ENCODE results near the gene B4GALT2.

B4GALT2 gene

DNA sequence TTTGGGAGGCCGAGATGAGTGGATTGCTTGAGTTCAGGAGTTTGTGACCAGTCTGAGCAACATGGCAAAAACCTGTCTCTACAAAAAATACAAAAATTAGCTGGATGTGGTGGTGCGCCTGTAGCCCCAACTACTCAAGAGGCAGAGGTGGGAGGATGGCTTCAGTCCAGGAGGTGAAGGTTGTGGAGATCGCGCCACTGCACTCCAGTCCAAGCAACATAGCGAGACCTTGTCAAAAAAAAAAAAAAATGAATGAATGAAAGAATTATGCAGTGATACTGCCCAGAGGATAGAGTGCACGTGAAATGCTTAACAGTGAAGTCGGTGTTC, 9.6 kb upstream of the B4GALT2 start:
- H3K27ac ChIP-seq (ENCODE audit: low read length): no peak overlapping the region
- peak overlapping the region in 1 of 2 experiments; percentile 100; a peak in 2 of 4 replicates for H3K4me3 ChIP-seq (ENCODE audit: low read depth in 1 of 2, low read length in 2 of 2)
- H3K9me3 ChIP-seq (ENCODE audit: insufficient read depth, low read length, severe bottlenecking): no peaks in the 10 kb centered on the region

DNA sequence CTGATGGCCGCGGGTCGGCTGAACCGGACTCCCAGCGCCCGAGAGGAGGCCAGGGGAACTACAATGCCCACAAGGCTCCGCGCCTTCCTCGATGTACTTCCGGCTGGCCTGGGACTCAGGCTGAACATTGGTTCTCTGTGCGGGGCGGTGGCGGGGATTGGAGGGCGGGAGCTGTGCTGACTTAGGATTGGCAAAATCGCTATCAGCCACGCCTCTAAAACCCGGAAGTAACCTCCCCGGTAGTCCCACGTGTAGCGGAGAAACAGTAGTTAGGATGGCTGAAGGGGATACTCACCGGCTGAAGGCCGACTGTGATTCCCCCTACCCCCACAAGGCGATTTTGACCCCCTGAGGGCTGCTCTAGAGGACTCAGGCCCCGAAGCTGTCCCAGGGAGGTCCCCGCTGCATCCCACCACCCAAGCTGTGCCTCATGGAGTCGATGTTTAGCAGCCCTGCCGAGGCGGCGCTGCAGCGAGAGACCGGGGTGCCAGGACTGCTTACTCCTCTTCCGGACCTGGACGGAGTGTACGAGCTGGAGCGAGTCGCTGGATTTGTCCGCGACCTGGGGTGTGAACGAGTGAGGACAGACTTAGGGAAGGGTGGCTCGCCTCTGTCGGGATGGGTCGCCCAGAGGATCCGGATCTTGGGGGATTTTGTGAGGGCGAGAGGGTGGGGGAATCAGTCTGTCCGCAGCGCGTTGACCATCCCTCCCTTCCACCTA, 9.1 kb upstream of the B4GALT2 start, which contains the start of gene DPH2:
DPH2 (plus strand) TSS at position 265 of the 721 bp plus-strand sequence; CDS start at position 431, 166 bp downstream.
- peak within 1 kb of the TSS; percentile 96 for H3K4me2 ChIP-seq (ENCODE audit: insufficient read depth, low read length)
- DNase-seq (peak; percentile 98), ATAC-seq (ENCODE audit: insufficient read depth, low read depth) (peak; percentile 92)
- no peaks in the 10 kb centered on the region for H3K9me3 ChIP-seq (ENCODE audit: insufficient read depth, low read length, severe bottlenecking)
- TF ChIP-seq, protein P1, sequence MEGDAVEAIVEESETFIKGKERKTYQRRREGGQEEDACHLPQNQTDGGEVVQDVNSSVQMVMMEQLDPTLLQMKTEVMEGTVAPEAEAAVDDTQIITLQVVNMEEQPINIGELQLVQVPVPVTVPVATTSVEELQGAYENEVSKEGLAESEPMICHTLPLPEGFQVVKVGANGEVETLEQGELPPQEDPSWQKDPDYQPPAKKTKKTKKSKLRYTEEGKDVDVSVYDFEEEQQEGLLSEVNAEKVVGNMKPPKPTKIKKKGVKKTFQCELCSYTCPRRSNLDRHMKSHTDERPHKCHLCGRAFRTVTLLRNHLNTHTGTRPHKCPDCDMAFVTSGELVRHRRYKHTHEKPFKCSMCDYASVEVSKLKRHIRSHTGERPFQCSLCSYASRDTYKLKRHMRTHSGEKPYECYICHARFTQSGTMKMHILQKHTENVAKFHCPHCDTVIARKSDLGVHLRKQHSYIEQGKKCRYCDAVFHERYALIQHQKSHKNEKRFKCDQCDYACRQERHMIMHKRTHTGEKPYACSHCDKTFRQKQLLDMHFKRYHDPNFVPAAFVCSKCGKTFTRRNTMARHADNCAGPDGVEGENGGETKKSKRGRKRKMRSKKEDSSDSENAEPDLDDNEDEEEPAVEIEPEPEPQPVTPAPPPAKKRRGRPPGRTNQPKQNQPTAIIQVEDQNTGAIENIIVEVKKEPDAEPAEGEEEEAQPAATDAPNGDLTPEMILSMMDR (IDR thresholded peaks at IDR 0.05; ENCODE audit: borderline replicate concordance, extremely low read depth, low read length, poor library complexity, severe bottlenecking): no peak
- TF ChIP-seq EZH2 (IDR thresholded peaks at IDR 0.05; ENCODE audit: borderline replicate concordance, low read depth, low read length, severe bottlenecking): no peak
- H4K20me1 ChIP-seq (ENCODE audit: insufficient read depth, low read length): 0 out of 2 replicates have a peak, but pooled peaks cover 3% of the 10 kb centered on the region
- peaks cover 14% of the 10 kb centered on the region; the same call in 1 of the 2 replicates for H3K36me3 ChIP-seq (ENCODE audit: insufficient read depth, low read length)
- peaks cover 35% of the 10 kb centered on the region for H3K4me1 ChIP-seq (ENCODE audit: insufficient read depth, low read length)
- H3K27ac ChIP-seq (ENCODE audit: low read length): peak within 1 kb of the TSS; percentile 72
- peak within 1 kb of the TSS; percentile 70 for H3K9ac ChIP-seq (ENCODE audit: low read depth, low read length)
- peak within 1 kb of the TSS; percentile 96 for H2AFZ ChIP-seq (ENCODE audit: low read depth, low read length)
- H3K79me2 ChIP-seq (ENCODE audit: insufficient read depth, low read length): peaks cover 17% of the 10 kb centered on the region
- H3K4me3 ChIP-seq (ENCODE audit: low read depth in 1 of 2, low read length in 2 of 2): peak within 1 kb of the TSS; percentile 99 to 100
- H3K27me3 ChIP-seq (ENCODE audit: insufficient read depth, low read length, poor library complexity): no peaks in the 10 kb centered on the region

More for the DNA sequence above, 9.6 kb upstream of the B4GALT2 start:
- no peak for DNase-seq
- no peak for TF ChIP-seq EZH2 (IDR thresholded peaks at IDR 0.05; ENCODE audit: borderline replicate concordance, low read depth, low read length, severe bottlenecking)
- TF ChIP-seq, protein P1 (IDR thresholded peaks at IDR 0.05; ENCODE audit: borderline replicate concordance, extremely low read depth, low read length, poor library complexity, severe bottlenecking): no peak
- Histone ChIP-seq H3K4me1 (ENCODE audit: insufficient read depth, low read length) (peaks cover 34% of the 10 kb centered on the region), H3K4me2 (ENCODE audit: insufficient read depth, low read length) (peak overlapping the region; percentile 96), H3K27me3 (ENCODE audit: insufficient read depth, low read length, poor library complexity) (no peaks in the 10 kb centered on the region), H2AFZ (ENCODE audit: low read depth, low read length) (0 out of 2 replicates have a peak overlapping the region, but pooled peaks have one; percentile 50), H3K79me2 (ENCODE audit: insufficient read depth, low read length) (peaks cover 15% of the 10 kb centered on the region), H3K9ac (ENCODE audit: low read depth, low read length) (no peak overlapping the region), H4K20me1 (ENCODE audit: insufficient read depth, low read length) (0 out of 2 replicates have a peak, but pooled peaks cover 3% of the 10 kb centered on the region), H3K36me3 (ENCODE audit: insufficient read depth, low read length) (peaks cover 14% of the 10 kb centered on the region; the same call in 1 of the 2 replicates)
- no peak for ATAC-seq (ENCODE audit: insufficient read depth, low read depth)

DNA sequence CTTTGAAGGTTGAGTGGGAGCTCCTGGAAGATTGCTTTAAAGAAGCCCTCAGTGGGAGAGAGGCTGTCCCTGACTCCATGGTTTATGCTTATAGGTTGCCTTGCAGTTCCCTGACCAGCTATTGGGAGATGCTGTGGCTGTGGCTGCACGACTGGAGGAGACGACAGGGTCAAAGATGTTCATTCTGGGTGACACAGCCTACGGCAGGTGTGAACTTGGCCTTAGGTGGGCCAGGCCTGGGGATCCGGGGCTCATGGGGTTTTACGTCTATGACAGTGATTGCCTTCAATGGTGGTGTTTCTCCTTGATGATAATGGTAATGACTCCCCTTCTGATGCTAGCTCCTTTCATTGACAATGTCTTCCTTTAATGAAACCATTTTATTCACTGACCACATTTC, 8.5 kb upstream of the B4GALT2 start:
- Histone ChIP-seq H3K4me3 (ENCODE audit: low read depth in 1 of 2, low read length in 2 of 2) (peak overlapping the region; percentile 99 to 100), H3K36me3 (ENCODE audit: insufficient read depth, low read length) (peaks cover 14% of the 10 kb centered on the region; the same call in 1 of the 2 replicates), H3K9me3 (ENCODE audit: insufficient read depth, low read length, severe bottlenecking) (no peaks in the 10 kb centered on the region), H2AFZ (ENCODE audit: low read depth, low read length) (peak overlapping the region; percentile 96), H3K4me2 (ENCODE audit: insufficient read depth, low read length) (peak overlapping the region; percentile 96), H3K9ac (ENCODE audit: low read depth, low read length) (peak overlapping the region; percentile 70), H3K27ac (ENCODE audit: low read length) (peak overlapping the region; percentile 72), H3K79me2 (ENCODE audit: insufficient read depth, low read length) (peaks cover 23% of the 10 kb centered on the region), H4K20me1 (ENCODE audit: insufficient read depth, low read length) (0 out of 2 replicates have a peak, but pooled peaks cover 3% of the 10 kb centered on the region), H3K4me1 (ENCODE audit: insufficient read depth, low read length) (peaks cover 35% of the 10 kb centered on the region), H3K27me3 (ENCODE audit: insufficient read depth, low read length, poor library complexity) (no peaks in the 10 kb centered on the region)
- ATAC-seq (ENCODE audit: insufficient read depth, low read depth) (no peak), DNase-seq (no peak)
- no peak for TF ChIP-seq EZH2 (IDR thresholded peaks at IDR 0.05; ENCODE audit: borderline replicate concordance, low read depth, low read length, severe bottlenecking)
- TF ChIP-seq, protein P1 (IDR thresholded peaks at IDR 0.05; ENCODE audit: borderline replicate concordance, extremely low read depth, low read length, poor library complexity, severe bottlenecking): no peak

Data from DND-41 (cell line).